ENCODE measurements around the gene CSN1S1. TPM values are rescaled to one million over a fixed set of nuclear protein-coding genes. Genes with fewer than 3 reads are reported as not detected.

Gene CSN1S1
- total RNA-seq, 2 experiments from 2014 or later: not detected

GRCh38 chr4:69896530-69897116, 34.2 kb upstream of the CSN1S1 start:
- Mint-ChIP-seq H3K4me3 (no peak overlapping the region), H3K9me3 (no peaks in the 10 kb centered on the region), H3K4me1 (ENCODE audit: low read depth) (no peaks in the 10 kb centered on the region), H3K27me3 (peaks cover 35% of the 10 kb centered on the region), H3K36me3 (ENCODE audit: low read depth) (no peaks in the 10 kb centered on the region), H3K27ac (no peak overlapping the region)
- intact Hi-C loops (cut with DNase I, micrococcal nuclease): no loop called here
- no peak overlapping the region for H3K4me3 ChIP-seq (ENCODE audit: low read length)
- H3K27me3 ChIP-seq (ENCODE audit: control insufficient read depth in 1 of 2, insufficient read depth in 2 of 2, low read length in 2 of 2): no peaks in the 10 kb centered on the region
- DNase-seq (no peak), ATAC-seq (ENCODE audit: poor library complexity) (no peak)
- ChIA-PET POLR2A (no interaction called here), CTCF (interaction anchor here (0.6 kb wide), 1 partner anchor 775 kb away, joined by 3 read pairs; no protein-coding TSS in a partner anchor)
- no peak for TF ChIP-seq CTCF (IDR thresholded peaks at IDR 0.05)
- H3K36me3 ChIP-seq (ENCODE audit: insufficient read depth, low read length): no peaks in the 10 kb centered on the region
- no peaks in the 10 kb centered on the region for H3K4me1 ChIP-seq (ENCODE audit: insufficient read depth, low read length)
- H3K9me3 ChIP-seq (ENCODE audit: control insufficient read depth in 1 of 2, insufficient read depth in 1 of 2, low read length in 2 of 2): no peaks in the 10 kb centered on the region
- H3K27ac ChIP-seq (ENCODE audit: low read depth in 1 of 2, low read length in 2 of 2): no peak overlapping the region

- Mint-ChIP-seq H3K4me3 (no peak overlapping the region), H3K27me3 (peaks cover 13% of the 10 kb centered on the region), H3K4me1 (ENCODE audit: low read depth) (no peaks in the 10 kb centered on the region), H3K27ac (no peak overlapping the region), H3K36me3 (ENCODE audit: low read depth) (no peaks in the 10 kb centered on the region), H3K9me3 (no peaks in the 10 kb centered on the region)
- ChIA-PET POLR2A (no interaction called here), CTCF (no interaction called here)
- H3K27me3 ChIP-seq (ENCODE audit: control insufficient read depth in 1 of 2, insufficient read depth in 2 of 2, low read length in 2 of 2): no peaks in the 10 kb centered on the region
- no peak overlapping the region for H3K4me3 ChIP-seq (ENCODE audit: low read length)
- peaks cover 0 to 3% of the 10 kb centered on the region in 2 experiments for H3K9me3 ChIP-seq (ENCODE audit: control insufficient read depth in 1 of 2, insufficient read depth in 1 of 2, low read length in 2 of 2)
- H3K36me3 ChIP-seq (ENCODE audit: insufficient read depth, low read length): no peaks in the 10 kb centered on the region
- no peak for TF ChIP-seq CTCF (IDR thresholded peaks at IDR 0.05)
- DNase-seq: no peak
- no peaks in the 10 kb centered on the region for H3K4me1 ChIP-seq (ENCODE audit: insufficient read depth, low read length)
- no peak for ATAC-seq (ENCODE audit: poor library complexity)
- intact Hi-C loops (cut with DNase I, micrococcal nuclease): no loop called here
- no peak overlapping the region for H3K27ac ChIP-seq (ENCODE audit: low read depth in 1 of 2, low read length in 2 of 2)
These were observed 23.7 kb upstream of the CSN1S1 start for GRCh38 chr4:69907151-69907550.

GRCh38 chr4:69909195-69909594, 21.7 kb upstream of the CSN1S1 start:
- H3K27me3 ChIP-seq (ENCODE audit: control insufficient read depth in 1 of 2, insufficient read depth in 2 of 2, low read length in 2 of 2): no peaks in the 10 kb centered on the region
- Mint-ChIP-seq H3K27ac (no peak overlapping the region), H3K9me3 (no peaks in the 10 kb centered on the region), H3K4me1 (ENCODE audit: low read depth) (no peaks in the 10 kb centered on the region), H3K4me3 (no peak overlapping the region), H3K36me3 (ENCODE audit: low read depth) (no peaks in the 10 kb centered on the region), H3K27me3 (peaks cover 8% of the 10 kb centered on the region)
- H3K4me3 ChIP-seq (ENCODE audit: low read length): no peak overlapping the region
- TF ChIP-seq CTCF (IDR thresholded peaks at IDR 0.05): no peak
- ChIA-PET POLR2A (no interaction called here), CTCF (no interaction called here)
- H3K9me3 ChIP-seq (ENCODE audit: control insufficient read depth in 1 of 2, insufficient read depth in 1 of 2, low read length in 2 of 2): peaks cover 0 to 3% of the 10 kb centered on the region in 2 experiments
- no peak overlapping the region for H3K27ac ChIP-seq (ENCODE audit: low read depth in 1 of 2, low read length in 2 of 2)
- no peaks in the 10 kb centered on the region for H3K4me1 ChIP-seq (ENCODE audit: insufficient read depth, low read length)
- intact Hi-C loops (cut with DNase I, micrococcal nuclease): no loop called here
- H3K36me3 ChIP-seq (ENCODE audit: insufficient read depth, low read length): no peaks in the 10 kb centered on the region
- no peak for DNase-seq
- ATAC-seq (ENCODE audit: poor library complexity): no peak
